T follicular helper cell (primary cell): Measurements from ENCODE around the gene GPRIN2.
"Not testable (repeated sequence)": the region's sequence is repeated elsewhere in the genome, so short reads cannot be mapped to it uniquely, and the experiment has no call there.

Experiments used
- DNase-seq: peaks from one replicate; pipeline ENCODE4 v3.0.0-alpha.2; 2020; ENCODE audit warnings: low read depth
- total RNA-seq, 2 experiments: gene quantifications; one replicate each; lab custom pipeline; 2026; lab: John Stamatoyannopoulos, UW

GPRIN2 gene
- 0.04 to 0.18 reads per million in 2 experiments for total RNA-seq

DNA sequence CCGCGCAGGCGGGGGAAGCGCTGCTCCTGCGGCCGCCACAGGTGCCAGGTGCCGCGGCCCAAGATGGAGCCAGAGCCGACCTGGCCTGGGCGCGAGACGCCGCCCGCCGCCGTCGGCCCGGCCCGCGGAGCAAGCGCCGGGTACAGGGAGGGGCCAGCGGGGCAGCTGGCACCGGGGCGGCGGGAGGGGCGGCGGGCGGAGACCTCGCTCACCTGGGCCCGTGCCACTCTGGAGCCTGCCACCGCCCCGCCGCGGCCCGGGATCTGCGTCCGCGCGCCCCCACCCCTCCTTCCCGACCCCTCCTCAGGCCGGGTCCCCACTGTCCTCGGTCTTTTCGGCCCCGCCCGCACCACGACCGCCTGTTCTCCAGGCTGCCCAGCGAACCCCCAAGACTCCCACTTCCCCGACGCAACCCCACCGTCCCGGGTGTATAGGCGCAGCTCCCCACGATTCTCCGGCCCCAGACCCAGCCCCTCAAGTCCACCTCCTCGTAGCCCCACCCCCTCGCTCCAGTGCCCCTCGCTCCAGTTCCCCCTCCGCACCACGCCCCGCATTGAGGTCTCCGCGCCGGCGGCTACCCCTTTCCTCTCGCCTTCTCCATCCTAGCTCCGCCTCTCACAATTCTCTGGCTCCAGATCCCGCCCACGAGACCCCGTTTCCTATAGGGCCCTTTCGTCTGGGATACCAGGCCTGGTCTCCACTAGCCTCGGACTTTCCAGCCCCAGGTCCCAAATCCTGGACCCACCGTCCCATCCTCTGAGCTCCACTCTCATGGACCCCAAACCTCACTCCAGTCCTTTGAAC lies at the start of gene GPRIN2:
Gene GPRIN2 (minus strand): TSS at position 144 of the 804 bp plus-strand sequence. CDS start 5,922 bp downstream, outside the sequence.
- no peak for DNase-seq

DNA sequence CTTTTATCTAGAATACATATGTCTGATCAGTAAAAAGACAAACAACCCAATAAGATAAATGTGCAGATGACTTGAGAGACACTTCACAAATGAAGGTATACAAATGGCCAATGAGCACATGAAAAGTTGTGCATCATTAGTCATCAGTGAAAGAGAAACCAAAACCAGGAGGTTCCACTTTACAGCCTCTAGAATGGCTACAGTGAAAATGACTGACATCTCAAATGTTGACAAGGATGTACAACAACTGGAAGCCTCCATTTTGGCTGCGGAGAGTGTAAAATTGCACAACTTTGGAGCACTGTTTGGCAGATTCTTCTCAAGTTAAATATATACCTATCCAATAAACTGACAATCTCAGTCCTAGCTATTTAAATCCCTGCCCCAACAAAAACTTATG lies 44.1 kb upstream of the GPRIN2 start:
- DNase-seq = not testable (repeated sequence)

DNA sequence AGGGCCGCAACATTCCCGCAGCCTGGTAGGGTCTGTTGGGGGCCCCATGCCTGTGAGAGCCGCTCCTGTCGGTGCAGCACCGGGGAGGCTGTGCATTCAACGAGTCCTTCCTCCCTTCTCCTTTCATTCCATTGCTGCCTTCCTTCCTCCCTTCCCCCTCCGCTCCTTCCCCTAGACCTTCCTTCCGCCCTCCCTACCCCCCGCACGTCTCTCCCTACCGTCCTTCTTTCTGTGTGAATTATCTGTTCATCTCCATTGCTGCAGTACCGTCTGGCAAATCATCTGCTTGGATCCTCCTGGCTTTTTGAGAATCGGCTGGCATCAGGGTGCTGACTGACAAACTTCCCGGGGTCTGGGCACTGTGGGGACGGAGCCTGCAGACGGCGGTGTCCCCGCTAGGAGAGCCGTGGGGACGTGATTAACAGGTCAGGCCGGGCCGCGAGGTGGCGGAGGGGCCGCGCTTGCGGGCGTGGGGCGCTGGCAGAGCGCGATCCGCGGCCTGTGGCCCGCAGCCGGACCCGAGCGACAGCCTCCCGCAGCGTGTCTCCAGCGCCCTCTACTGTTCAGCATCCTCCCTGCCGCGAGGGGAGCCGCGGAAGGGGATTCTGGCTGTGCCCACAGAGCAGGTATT lies 41.3 kb upstream of the GPRIN2 start:
- DNase-seq = not testable (repeated sequence)

DNA sequence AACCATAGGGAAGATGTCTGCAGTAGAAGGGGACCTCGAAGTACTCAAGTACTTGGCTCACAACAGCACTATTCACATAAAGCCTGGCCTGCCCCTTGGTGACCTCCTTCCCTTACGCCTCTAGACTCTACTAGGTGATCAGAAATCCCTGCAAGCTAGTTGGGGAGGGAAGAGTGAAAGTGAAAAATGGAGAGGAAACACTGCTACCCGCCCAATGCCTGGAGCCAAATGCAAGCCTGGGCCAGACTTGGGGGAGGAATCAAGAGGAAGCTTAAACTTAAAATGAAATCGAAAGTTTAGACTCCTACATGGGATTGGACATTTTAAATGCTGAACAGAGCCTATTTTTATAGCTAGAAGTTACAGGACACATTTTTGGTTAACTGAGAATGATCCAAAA lies 40.1 kb upstream of the GPRIN2 start:
- DNase-seq = not testable (repeated sequence)

DNA sequence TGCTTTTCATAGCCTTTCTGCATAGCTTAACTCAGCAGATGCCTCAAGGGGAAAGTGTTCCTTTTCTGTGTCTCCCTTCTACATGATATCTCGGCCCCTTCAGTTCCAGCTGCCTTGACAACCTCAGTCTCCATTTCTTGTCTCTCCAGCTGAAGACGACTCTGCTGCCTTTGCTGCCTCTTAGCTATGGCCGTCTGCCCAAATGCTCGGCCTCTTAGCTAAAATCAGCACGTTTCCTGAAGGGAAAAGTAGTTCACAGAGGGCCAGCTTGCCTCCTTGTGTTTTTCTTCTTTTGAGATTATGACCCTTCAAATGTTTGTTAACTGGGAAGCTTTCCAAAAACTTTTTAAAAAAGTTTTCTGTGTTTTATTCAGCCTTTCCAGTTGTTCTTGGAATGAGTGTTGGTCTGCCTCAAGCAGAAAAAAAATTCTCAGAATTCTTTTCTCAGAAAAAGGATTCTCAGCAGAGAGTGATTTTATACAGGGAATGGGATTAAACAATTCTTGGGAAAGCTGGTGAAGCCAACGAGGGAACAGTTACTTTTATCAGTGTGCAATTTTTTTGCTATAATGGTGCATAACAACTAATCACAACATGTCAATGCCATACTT lies 38.1 kb upstream of the GPRIN2 start:
- not testable (repeated sequence) for DNase-seq

DNA sequence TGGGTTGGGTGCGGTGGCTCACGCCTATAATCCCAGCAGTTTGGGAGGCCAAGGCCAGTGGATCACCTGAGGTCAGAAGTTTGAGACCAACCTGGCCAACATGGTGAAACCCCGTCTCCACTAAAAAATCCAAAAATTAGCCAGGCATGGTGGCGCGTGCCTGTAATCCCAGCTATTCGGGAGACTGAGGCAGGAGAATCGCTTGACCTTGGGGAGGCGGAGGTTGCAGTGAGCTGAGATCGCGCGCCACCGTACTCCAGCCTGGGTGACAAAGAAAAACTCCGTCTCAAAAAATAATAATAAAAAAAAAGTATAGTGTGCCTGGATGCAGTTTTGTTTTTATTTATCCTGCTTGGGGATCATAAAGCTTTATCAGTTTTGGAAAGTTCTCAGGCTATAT lies 36.8 kb upstream of the GPRIN2 start:
- not testable (repeated sequence) for DNase-seq

DNA sequence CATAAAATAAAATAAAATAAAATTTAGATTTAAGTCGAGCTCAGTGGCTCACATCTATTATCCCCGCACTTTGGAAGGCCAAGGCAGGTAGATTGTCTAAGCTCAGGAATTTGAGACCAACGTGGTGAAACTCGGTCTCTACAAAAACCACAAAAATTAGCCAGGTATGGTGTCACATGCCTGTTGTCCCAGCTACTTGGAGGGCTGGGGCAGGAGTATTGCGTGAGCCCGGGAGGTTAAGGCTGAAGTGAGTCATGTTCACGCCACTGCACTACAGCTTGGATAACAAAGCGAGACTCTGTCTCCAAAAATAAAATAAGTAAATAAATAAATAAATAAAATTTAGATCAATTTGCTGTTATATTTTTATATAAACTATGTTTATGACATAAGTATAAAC lies 34.6 kb upstream of the GPRIN2 start:
- not testable (repeated sequence) for DNase-seq

DNA sequence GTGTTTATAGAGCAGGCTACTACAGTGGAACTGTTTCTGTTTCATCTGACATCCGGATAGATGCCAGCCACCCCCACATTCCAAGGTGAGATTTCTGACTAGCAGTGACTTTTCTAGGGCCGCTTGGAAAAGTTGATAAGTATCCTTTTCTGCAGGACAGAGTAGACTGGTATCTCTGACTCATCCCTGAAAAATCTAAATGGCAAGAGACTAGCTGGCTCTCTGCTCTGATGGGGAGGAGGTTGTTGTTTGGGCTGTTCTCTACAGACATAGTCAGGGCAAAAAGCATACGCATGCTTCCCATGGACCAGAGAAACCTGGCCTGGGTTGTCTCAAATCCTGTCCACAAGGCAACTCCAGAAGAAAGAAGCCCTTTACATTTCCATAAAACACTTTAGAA lies 33.1 kb upstream of the GPRIN2 start:
- not testable (repeated sequence) for DNase-seq

DNA sequence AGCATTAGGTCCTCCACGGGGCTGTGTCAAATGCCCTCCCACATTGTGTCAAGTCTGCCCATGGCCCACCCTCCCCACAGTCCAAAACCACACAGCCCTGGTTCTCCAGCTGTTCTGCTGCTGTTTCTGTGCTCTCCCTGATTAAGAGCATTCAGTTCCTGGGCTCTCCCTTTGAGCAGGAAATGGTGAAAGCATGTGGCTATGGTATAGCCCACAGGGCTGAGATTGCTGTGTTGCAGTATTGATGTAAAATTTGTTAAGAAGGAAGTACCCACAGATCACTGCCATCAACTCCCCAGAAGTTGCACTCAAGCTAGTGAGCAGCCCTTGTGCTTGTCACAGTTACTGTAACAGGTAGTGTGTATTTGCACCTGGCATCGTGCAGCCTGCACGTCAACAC lies 31.8 kb upstream of the GPRIN2 start:
- DNase-seq = not testable (repeated sequence)

DNA sequence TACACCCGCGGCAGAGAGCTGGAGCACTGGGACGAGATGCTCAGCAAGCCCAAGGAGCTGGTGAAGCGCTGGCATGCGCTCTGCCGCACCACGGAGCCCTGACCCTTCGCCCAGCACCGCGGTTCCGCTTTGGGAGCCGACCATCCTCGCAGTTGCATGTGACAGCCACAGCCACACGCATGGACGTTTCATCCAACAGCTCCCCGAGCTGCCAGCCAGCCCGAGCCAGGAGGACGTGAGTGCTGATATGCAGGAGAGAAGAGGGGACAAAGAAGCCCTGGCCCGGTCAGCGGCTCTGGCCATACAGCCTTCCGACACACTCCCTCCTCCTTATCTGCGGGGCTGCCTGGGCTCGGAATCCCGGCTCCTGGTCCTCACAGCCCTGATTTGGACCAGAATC lies 31.1 kb upstream of the GPRIN2 start:
- not testable (repeated sequence) for DNase-seq

DNA sequence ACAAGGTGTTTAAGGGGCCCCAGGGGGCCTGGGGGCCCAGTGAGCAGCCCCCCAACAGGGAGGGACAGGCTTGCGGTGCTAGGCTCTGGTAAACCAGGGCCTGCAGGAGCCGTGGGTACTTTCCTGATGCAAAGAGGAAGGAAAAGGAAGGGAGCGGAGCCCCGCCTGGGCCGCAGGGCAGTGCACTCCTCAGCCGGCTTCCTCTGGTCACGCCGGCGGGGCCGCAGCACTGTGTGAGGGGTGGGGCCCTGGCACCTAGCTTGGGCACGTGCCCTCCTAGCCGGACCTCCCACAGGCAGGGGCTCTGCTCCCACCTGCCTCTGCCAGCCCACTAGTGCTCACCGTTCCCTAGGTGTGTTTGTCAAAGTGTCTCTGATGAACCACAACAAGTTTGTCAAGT lies 28.8 kb upstream of the GPRIN2 start:
- DNase-seq = not testable (repeated sequence)

DNA sequence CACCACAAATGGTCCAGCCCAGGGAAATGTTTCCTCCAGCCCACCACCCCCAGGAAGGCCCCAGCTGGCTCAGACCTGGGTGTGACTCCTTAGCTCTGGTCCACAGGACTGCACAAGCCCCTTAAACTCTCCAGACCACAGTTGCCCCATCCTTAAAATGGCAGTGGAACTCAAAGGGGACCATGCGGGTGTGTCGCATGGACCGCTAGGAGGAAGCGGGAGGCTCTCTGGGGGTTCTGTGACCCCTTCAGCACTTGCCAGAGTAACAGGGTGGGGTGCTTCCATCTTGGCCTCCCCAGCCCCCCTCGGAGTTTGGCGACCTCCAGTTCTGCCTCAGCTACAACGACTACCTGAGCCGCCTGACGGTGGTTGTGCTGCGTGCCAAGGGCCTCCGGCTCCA lies 27.7 kb upstream of the GPRIN2 start:
- DNase-seq = not testable (repeated sequence)

DNA sequence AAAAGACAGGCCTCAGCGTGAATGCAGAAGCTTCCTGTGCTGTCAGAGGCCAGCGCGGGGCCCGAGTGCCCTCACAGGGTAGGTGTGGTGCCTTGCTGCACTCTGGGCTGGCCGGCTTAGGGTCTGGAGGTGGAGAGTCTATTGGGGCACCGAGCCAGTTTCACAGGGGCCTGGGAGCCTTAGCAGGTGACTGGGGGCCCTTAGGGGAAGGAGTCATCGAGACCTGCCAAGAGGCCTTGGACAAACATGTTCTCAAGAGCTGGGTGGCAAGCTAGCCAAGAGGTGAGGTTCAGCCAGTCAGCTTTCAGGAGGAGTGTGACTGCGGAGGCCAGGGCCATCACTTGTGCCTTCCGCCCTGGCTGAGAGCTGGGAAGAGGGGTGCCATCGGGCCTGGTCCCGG lies 26.1 kb upstream of the GPRIN2 start:
- DNase-seq = not testable (repeated sequence)

DNA sequence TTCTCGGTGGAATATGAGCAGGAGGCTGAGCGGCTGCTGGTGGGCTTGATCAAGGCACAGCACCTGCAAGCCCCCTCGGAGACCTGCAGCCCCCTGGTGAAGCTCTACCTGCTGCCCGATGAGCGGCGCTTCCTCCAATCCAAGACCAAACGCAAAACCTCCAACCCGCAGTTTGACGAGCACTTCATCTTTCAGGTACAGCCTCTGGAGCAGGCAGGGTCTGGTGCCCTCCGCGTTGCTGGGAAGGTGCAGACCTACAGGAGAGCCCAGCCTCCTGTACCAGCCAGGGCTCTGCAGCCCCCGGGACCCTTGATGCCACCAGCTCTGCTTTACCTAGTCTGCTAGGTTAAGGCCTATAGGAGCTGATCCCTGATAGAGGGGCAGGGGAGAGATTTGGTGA lies 25.5 kb upstream of the GPRIN2 start:
- DNase-seq = not testable (repeated sequence)

DNA sequence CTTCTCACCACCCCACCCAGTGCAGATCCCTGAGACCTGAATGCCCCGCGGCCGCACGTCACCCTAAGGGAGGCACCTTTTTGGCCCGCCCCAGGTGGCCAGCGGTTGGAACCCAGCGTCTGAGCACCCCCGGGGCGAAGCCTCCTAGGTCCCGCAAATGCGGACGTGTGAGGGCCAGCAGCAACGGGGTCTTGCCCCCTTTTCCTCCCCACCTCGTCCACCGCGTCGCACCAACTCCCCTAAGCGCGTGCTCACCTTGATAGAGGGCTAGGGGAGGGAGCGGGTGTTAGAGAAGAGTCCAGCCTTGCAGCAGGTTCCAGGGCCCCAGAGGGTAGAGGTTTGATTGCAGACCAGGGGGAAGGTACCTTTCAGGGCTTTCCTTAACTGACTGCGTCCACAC lies 22.9 kb upstream of the GPRIN2 start:
- DNase-seq = not testable (repeated sequence)

DNA sequence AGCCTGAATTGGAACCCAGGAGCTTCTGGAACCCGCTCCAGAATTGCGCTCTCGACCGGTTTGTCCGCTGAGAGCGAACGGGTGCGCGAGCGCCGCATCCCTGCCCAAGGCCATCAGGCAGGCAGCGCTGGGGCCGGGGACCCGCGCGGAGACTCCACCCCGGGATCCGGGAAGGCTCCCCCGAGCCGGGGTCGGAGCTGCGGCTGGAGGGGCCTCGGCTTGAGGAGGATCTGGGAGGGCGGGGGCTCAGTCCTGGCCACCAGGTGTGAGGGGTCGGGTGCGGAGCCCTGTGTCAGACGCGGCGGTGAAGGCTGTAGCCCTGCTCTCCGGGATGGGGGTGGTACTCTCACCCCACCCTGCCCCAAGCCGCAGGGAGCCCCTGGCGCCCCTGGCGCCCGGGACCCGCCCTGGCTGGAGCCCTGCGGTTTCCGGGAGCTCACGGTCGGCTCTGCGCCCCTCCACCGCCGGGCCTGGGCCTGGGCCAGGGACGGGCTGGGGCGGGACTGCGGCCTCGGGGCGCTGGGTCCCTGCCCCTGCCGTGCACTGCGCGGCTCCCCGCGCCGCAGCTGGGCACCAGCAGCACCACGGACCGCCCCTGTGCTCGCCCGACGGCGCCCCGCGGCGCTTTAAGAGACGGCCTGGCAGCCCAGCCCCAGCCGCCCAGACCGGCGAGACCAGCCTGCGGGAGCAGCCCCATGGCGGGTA lies 22.2 kb upstream of the GPRIN2 start, which contains the start of gene SYT15:
Gene SYT15 (plus strand): TSS at position 655 of the 705 bp plus-strand sequence. CDS start 41 bp downstream, at position 696.
- not testable (repeated sequence) for DNase-seq

DNA sequence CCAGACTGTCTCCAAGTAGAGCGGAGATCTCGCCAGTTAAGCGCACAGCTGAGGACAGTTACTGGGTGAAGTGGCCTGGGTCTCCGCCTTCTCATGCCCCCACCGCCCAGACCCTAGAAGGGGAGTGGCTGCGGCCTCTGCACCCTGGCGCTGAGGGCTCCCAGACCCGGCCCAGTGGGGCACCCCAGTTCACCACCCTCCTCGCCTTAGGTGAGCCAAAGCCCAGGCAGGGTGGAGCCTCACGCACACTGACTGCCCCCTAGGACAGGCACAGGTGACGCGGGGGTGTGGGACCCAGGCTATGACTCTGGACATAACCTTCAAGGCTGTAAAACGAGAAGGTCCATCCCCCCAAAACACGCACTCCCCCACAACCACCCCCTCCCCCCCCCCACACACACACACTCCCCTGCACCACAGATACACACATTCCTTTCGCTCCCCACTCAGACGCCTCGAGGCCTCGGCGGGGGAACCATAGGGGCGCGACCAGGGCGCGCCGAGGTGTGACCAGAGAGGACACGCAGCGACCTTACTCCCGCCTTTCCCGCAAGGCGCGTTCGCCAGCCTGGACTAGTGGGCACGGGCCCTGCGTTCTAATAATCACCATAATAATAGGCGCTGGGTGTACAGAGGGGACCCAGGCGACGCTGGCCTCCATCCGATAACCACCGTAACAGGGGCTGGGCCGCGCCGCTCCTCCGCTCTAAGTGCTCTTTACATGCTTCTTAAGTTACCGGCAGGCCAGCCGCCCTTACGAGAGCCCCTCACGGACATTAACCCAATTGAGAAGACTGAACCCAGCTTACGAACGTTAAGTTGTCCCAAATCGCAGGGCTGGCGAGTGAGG lies 21.4 kb upstream of the GPRIN2 start:
- not testable (repeated sequence) for DNase-seq

DNA sequence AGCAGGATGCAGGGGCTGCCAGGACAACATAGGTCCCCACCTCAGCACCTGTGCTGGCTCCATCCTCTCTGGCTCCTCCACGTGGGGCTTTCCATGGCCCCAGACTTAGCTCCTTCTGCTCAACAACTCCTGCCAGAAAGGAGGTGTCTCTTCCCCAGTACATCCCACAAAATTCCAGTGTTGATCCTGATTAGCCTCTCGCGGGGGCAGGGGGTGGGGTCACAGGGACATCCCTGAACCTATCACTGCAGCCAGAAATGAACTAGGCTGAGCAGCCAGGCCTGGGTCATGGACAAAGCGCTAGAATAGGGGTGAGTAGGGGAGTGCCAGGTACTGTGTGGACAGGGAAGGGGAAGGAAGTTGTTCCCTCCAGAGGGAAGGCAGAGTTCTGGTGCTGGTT lies 17.4 kb upstream of the GPRIN2 start:
- not testable (repeated sequence) for DNase-seq

DNA sequence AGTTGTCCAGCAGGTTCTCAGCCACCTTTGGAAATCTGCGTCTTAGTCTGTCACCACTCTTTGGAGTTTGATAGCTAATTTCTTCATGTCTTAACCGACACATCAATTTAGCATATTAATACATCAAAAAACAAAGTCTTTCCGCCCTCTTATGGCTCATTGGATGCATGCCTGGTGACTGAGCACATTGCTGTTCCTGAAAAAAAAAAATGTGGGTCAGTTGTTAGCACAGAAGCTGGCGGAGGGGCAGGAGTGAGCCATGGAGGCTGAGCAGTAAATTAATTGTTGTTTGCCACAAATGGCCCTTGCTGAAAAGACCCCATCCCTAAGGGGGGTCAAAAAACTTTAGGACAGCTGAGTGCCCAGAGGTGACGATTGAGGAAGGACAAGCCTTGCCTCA lies 16.9 kb upstream of the GPRIN2 start:
- not testable (repeated sequence) for DNase-seq

DNA sequence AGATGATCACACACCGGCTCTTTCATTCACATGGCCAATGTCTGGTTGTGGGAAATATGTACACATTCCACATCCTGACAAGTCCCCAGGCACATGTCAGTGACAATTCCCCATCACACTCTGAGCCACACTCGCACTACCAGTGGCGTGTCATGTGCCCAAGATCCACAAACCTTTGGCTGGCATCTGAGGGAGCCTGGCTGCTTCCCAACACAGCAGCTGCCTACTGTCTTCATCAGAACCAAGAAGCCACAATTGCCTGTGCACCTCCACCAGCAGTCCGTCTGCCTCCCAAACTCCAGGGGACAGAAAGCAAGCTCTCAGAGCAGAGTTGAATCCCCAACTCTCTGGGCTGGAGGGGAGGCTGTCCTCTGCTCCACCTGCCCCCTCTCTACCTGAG lies 16.3 kb upstream of the GPRIN2 start:
- not testable (repeated sequence) for DNase-seq

DNA sequence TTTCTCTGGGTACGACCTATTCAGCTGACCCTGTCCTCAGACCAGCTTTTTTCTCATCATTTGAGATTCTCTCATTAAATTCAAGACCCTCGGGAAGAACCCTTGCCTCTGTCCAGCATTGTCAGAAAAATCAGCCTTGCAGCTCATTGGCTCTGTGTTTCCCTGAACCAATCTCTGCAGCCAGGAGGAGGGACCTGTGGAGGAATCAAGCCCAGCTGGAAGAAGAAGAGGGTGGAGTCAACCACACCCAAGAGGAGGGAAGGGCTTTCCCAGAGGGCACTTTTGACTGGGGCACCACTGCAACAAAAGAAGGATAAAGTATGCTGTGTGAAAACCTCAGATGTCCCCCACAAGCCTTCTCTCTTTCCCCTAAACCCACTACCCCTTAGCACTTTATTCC lies 14.2 kb upstream of the GPRIN2 start:
- DNase-seq = not testable (repeated sequence)
